ENCODE measurements around the gene FGD6. TPM values are rescaled to one million over a fixed set of nuclear protein-coding genes. Genes with fewer than 3 reads are reported as not detected.

FGD6 gene
- total RNA-seq, 2 experiments from 2014 or later, result 5.6 to 7.8 TPM

DNA sequence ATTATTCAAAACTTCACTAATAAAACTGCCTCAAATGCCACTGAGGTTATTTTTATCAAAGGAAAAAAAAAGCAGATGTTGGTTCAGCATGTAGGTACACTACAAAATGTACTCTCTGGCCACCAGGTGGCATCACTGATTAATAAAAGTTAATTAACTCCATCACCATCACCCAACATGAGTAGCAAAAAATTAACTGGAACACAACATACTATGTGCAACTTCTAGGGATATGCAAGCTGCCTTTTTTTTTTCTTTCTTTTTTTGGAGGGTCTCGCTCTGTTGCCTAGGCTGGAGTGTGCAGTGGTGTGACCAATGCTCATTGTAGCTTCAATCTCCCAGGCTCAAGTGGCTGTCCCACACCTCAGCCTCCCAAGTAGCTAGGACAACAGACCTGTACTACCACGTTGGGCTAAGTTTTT lies 100.1 kb downstream of the FGD6 start:
- BruUV-seq (replicated peaks), result no TSS peak
- Histone ChIP-seq H3K4me3 (ENCODE audit: low read depth, low read length, poor library complexity, severe bottlenecking) (no peak overlapping the region), H2AFZ (ENCODE audit: low read length) (no peak overlapping the region), H3K79me2 (ENCODE audit: insufficient read depth, low read depth, low read length) (no peaks in the 10 kb centered on the region), H4K20me1 (ENCODE audit: insufficient read depth, low read length) (no peaks in the 10 kb centered on the region), H3K27ac (ENCODE audit: low read depth, low read length, poor library complexity, severe bottlenecking) (no peak overlapping the region), H3K9me2 (ENCODE audit: insufficient read depth, low read length) (no peaks in the 10 kb centered on the region), H3K4me2 (ENCODE audit: low read length) (peak overlapping the region; percentile 23; the same call in 1 of the 2 replicates), H3K9me3 (ENCODE audit: low read length) (no peaks in the 10 kb centered on the region), H3K4me1 (ENCODE audit: insufficient read depth, low read length, poor library complexity, severe bottlenecking) (peaks cover 8% of the 10 kb centered on the region), H3K36me3 (ENCODE audit: insufficient read depth, low read length) (no peaks in the 10 kb centered on the region)
- POLR2A ChIA-PET, result interaction anchor here (0.6 to 1.0 kb wide), 3 partner anchors 101 to 418 kb away, joined by 3 to 4 read pairs (median 3); partner anchors contain the start of gene VEZT
- intact Hi-C loops (cut with micrococcal nuclease; ENCODE audit: unreplicated experiment), result loop anchor here (1.0 to 5.0 kb wide), 4 partner anchors 100 to 417 kb away; partner anchors contain the start of genes FGD6 and VEZT
- TF ChIP-seq, protein P1, sequence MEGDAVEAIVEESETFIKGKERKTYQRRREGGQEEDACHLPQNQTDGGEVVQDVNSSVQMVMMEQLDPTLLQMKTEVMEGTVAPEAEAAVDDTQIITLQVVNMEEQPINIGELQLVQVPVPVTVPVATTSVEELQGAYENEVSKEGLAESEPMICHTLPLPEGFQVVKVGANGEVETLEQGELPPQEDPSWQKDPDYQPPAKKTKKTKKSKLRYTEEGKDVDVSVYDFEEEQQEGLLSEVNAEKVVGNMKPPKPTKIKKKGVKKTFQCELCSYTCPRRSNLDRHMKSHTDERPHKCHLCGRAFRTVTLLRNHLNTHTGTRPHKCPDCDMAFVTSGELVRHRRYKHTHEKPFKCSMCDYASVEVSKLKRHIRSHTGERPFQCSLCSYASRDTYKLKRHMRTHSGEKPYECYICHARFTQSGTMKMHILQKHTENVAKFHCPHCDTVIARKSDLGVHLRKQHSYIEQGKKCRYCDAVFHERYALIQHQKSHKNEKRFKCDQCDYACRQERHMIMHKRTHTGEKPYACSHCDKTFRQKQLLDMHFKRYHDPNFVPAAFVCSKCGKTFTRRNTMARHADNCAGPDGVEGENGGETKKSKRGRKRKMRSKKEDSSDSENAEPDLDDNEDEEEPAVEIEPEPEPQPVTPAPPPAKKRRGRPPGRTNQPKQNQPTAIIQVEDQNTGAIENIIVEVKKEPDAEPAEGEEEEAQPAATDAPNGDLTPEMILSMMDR (conservative IDR thresholded peaks at IDR 0.05; ENCODE audit: low read length), result peak; percentile 93
- TF ChIP-seq EZH2phosphoT487 (IDR thresholded peaks at IDR 0.05; ENCODE audit: borderline replicate concordance, low read depth, low read length), result no peak
- DNase-seq (ENCODE audit: low spot score), result peak; percentile 89
- CTCF ChIA-PET (ENCODE audit: unreplicated experiment), result interaction anchor here (1.1 kb wide), 2 partner anchors 83 to 219 kb away, joined by 3 to 9 read pairs; no protein-coding TSS in a partner anchor

DNA sequence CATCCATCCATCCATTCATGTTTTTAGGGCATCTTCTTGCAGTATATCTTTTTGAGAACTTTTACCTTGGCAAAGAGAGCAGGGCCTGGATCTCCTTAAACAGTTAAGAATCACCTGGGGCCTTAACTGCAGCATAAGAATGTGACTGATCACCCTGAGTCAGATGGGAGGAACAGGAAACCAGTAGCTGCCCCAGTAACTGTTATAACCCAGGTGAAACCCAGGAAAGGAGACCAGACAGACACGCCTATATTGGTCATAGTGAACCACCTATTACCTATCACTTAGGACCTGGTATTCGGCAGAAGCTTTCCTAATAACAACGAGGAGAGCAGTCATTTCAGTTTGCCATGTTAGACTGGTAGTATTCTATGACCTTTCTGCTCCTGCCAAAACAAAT lies 100.5 kb downstream of the FGD6 start:
- no peak overlapping the region for H3K4me3 ChIP-seq (ENCODE audit: low read depth, low read length, poor library complexity, severe bottlenecking)
- H2AFZ ChIP-seq (ENCODE audit: low read length), result no peak overlapping the region
- no peaks in the 10 kb centered on the region for H3K36me3 ChIP-seq (ENCODE audit: insufficient read depth, low read length)
- no peaks in the 10 kb centered on the region for H3K9me2 ChIP-seq (ENCODE audit: insufficient read depth, low read length)
- H3K4me1 ChIP-seq (ENCODE audit: insufficient read depth, low read length, poor library complexity, severe bottlenecking), result peaks cover 8% of the 10 kb centered on the region
- no TSS peak for BruUV-seq (replicated peaks)
- intact Hi-C loops (cut with micrococcal nuclease; ENCODE audit: unreplicated experiment), result loop anchor here (1.0 to 5.0 kb wide), 4 partner anchors 101 to 418 kb away; partner anchors contain the start of genes FGD6 and VEZT
- no peaks in the 10 kb centered on the region for H3K9me3 ChIP-seq (ENCODE audit: low read length)
- CTCF ChIA-PET (ENCODE audit: unreplicated experiment), result interaction anchor here (1.1 kb wide), 2 partner anchors 83 to 220 kb away, joined by 3 to 9 read pairs; no protein-coding TSS in a partner anchor
- TF ChIP-seq, protein P1 (conservative IDR thresholded peaks at IDR 0.05; ENCODE audit: low read length), result no peak
- TF ChIP-seq EZH2phosphoT487 (IDR thresholded peaks at IDR 0.05; ENCODE audit: borderline replicate concordance, low read depth, low read length), result no peak
- H3K27ac ChIP-seq (ENCODE audit: low read depth, low read length, poor library complexity, severe bottlenecking), result no peak overlapping the region
- POLR2A ChIA-PET, result interaction anchor here (0.6 to 1.0 kb wide), 3 partner anchors 101 to 358 kb away, joined by 3 to 5 read pairs (median 4); partner anchors contain the start of gene VEZT
- H3K4me2 ChIP-seq (ENCODE audit: low read length), result peak overlapping the region; percentile 23; the same call in 1 of the 2 replicates
- no peak for DNase-seq (ENCODE audit: low spot score)
- no peaks in the 10 kb centered on the region for H4K20me1 ChIP-seq (ENCODE audit: insufficient read depth, low read length)
- no peaks in the 10 kb centered on the region for H3K79me2 ChIP-seq (ENCODE audit: insufficient read depth, low read depth, low read length)

DNA sequence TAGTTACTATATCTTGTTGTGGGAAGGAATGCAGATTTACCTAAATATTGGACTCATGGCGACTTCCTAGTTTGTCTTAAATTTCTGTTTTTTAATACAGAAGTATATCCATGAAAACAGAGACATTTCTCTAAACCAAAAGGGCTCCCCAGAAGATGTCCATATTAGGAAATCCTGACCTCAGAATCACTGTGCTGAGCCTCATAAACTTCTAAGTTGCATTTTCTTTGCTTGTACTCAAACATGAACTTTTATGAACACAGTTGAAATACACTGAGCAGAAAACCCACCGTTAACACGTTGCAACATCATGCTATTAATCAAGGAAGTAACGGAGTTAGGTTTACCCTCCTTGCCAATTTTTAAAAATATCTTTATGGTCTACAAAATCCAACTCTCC lies 100.9 kb downstream of the FGD6 start:
- intact Hi-C loops (cut with micrococcal nuclease; ENCODE audit: unreplicated experiment), result loop anchor here (5.0 kb wide), 1 partner anchor 401 kb away; no protein-coding TSS in a partner anchor
- Histone ChIP-seq H3K27ac (ENCODE audit: low read depth, low read length, poor library complexity, severe bottlenecking) (no peak overlapping the region), H3K4me1 (ENCODE audit: insufficient read depth, low read length, poor library complexity, severe bottlenecking) (peaks cover 8% of the 10 kb centered on the region), H3K36me3 (ENCODE audit: insufficient read depth, low read length) (no peaks in the 10 kb centered on the region; the same call in 1 of the 2 replicates), H4K20me1 (ENCODE audit: insufficient read depth, low read length) (no peaks in the 10 kb centered on the region), H3K4me2 (ENCODE audit: low read length) (no peak overlapping the region), H3K4me3 (ENCODE audit: low read depth, low read length, poor library complexity, severe bottlenecking) (no peak overlapping the region), H3K9me3 (ENCODE audit: low read length) (no peaks in the 10 kb centered on the region), H2AFZ (ENCODE audit: low read length) (no peak overlapping the region), H3K9me2 (ENCODE audit: insufficient read depth, low read length) (no peaks in the 10 kb centered on the region), H3K79me2 (ENCODE audit: insufficient read depth, low read depth, low read length) (no peaks in the 10 kb centered on the region)
- no peak for TF ChIP-seq EZH2phosphoT487 (IDR thresholded peaks at IDR 0.05; ENCODE audit: borderline replicate concordance, low read depth, low read length)
- TF ChIP-seq, protein P1 (conservative IDR thresholded peaks at IDR 0.05; ENCODE audit: low read length), result no peak
- no peak for DNase-seq (ENCODE audit: low spot score)
- ChIA-PET CTCF (ENCODE audit: unreplicated experiment) (no interaction called here), POLR2A (interaction anchor here (0.6 kb wide), 1 partner anchor 209 kb away, joined by 5 read pairs; no protein-coding TSS in a partner anchor)
- no TSS peak for BruUV-seq (replicated peaks)
